NCI-H460 (cell line): ENCODE data around the gene OR2L3. TPM values are rescaled to one million over a fixed set of nuclear protein-coding genes. Genes with fewer than 3 reads are reported as not detected.

Experiments
- small RNA-seq, 2 experiments: library from RNA; depleted of rRNA; stranded (forward); fragments of <200 nt; gene quantifications; one replicate each; pipeline ENCODE3, GENCODE V24; 2014
- total RNA-seq: library from RNA; depleted of rRNA; stranded (reverse); fragments of >200 nt; shearing (Covaris generic); gene quantifications from 2 replicates; pipeline ENCODE4 v1.2.3, GENCODE V29; 2014; rRNA removed

OR2L3 gene
- total RNA-seq, 1 experiment from 2014 or later: not detected

Small RNAs within 50 kb of the gene (small RNA-seq; reads per million reads assigned to genes)
- 0 reads per million in 2 experiments for gene RF00019

Other genes with a start within 250 kb of the OR2L3 start
- not detected in 2 replicates for gene OR14A16, start 222.7 kb upstream of the OR2L3 start, total RNA-seq
- gene OR11L1, start 204.9 kb upstream of the OR2L3 start, total RNA-seq: not detected in 2 replicates
- gene TRIM58, start 189.6 kb upstream of the OR2L3 start, total RNA-seq: not detected in 2 replicates
- gene OR2W3, start 151.2 kb upstream of the OR2L3 start, total RNA-seq: not detected in 2 replicates
- gene OR2T8, start 126.6 kb upstream of the OR2L3 start, total RNA-seq: not detected in 2 replicates
- gene OR2AJ1, start 121.9 kb upstream of the OR2L3 start, total RNA-seq: not detected in 2 replicates
- gene OR2L8, start 98.0 kb upstream of the OR2L3 start, total RNA-seq: not detected in 2 replicates
- gene OR2AK2, start 81.6 kb upstream of the OR2L3 start, total RNA-seq: not detected in 2 replicates
- not detected in 2 replicates for gene OR2L5, start 33.2 kb upstream of the OR2L3 start, total RNA-seq
- not detected in 2 replicates for gene OR2L2, start 16.8 kb upstream of the OR2L3 start, total RNA-seq
- not detected in 2 replicates for gene OR2L13, start 48.3 kb downstream of the OR2L3 start, total RNA-seq
- not detected in 2 replicates for gene OR2M5, start 98.3 kb downstream of the OR2L3 start, total RNA-seq
- not detected in 2 replicates for gene OR2M2, start 128.0 kb downstream of the OR2L3 start, total RNA-seq
- not detected in 2 replicates for gene OR2M3, start 150.4 kb downstream of the OR2L3 start, total RNA-seq
- gene OR2M4, start 184.6 kb downstream of the OR2L3 start, total RNA-seq: not detected in 2 replicates
- not detected in 2 replicates for gene OR2T33, start 231.1 kb downstream of the OR2L3 start, total RNA-seq